ENCODE data around the gene U2AF1L4. TPM values are rescaled to one million over a fixed set of nuclear protein-coding genes. Genes with fewer than 3 reads are reported as not detected.

The U2AF1L4 gene
- total RNA-seq, 1 donor from 2014 or later = 8.7 TPM

DNA sequence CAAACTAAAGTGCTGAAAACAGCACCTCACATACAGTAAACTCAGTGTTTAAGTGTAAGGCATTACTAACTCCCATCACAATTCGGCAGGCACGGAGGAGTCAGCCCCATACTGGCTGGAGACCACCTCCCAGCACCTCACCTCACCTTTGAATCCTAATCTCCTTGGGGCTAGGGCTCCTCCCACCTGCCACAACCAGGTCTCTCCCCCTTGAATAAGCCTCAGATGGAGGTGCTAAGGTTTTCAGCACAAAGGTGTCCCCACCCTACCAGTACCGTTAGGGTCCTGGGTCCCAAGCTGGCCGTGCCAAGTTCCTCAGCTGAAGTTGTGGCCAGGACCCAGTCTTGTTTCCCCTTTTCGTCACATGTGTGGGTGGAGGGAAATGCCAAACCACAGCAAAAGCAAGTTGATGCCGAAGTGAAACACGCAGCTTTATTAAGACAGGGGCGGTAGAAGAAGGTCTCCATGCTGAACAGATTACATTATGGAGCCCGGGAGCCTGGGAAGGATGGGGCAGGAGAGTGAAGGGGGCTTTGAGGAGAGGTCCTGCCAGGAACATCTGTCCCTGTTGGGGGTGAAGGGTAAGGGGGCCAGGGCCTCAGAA, 3.0 kb downstream of the U2AF1L4 start, which contains the start of gene IGFLR1:
TSS of gene IGFLR1 (minus strand) at position 332 of the 604 bp plus-strand sequence. CDS start 1,272 bp downstream, outside the sequence.
- no peak for DNase-seq (ENCODE audit: extremely low read depth, low read depth, low spot score)

DNA sequence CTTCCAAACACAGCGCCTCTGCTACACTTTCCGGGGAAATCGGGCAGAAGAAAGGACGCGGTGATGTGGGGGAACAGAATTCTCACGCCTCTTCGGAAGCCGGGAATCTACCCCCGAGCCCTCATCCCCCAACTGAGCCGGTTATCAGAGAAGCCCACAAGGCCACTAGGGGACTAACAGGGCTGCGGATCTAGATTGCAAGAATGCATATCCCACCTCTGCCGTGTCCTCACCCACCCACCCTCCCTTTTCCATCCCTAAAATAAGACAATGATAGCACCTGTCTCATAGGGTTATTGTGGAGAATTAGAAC, 4.1 kb downstream of the U2AF1L4 start:
- no peak for DNase-seq (ENCODE audit: extremely low read depth, low read depth, low spot score)

DNA sequence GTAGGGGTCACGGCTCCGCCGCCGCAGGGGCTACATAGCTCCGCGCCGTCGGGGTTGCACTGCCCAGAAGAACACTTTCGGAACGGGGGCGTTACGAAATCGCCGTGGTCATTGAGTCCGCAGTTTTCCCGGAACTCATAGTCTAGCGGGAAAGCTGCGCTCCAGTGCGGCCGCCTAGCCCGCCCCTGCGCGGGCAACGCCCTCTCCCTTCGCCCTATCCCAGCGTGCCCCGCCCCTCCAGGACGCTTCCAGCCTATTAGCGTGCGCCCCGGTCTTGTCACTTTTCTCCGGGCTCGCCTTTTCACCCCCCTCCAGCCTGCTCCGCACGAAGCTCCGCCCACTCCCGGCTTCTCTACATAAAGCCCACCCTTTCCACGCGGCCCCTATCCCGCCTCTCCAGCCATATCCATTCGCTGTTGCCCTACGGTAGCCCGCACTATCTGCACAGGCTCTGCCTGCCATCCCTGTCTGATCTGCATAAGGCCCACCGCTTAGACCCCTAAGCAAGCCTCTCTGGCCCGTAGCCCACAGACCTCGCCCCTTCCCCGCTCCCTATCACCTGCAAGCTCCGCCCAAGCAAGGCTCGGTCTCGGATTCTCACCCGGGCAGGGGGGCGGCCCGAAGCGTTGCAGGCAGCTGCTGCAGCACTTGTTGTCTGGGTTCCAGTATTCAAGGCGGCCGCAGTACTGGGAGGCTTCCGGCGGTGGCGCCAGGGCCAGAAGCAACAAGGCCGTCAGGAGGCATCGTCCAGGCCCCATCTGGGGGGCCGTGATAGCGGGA, 4.6 kb downstream of the U2AF1L4 start:
- DNase-seq (ENCODE audit: extremely low read depth, low read depth, low spot score) = no peak

DNA sequence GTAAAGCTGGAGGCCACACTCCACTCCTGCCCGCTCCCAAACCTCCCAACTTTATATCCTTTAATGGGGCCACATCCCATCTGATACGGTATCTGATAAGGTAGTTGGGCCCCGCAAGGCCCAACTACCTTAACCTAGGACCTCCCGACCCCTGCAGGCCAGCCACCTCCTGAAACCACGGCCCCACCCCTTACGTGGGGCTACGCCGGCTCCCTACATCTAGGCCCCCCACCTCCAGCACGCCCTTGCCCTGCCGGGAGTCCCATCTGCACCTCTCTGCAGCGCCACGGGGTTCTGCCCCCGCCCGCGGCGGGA, 5.2 kb downstream of the U2AF1L4 start:
- no peak for DNase-seq (ENCODE audit: extremely low read depth, low read depth, low spot score)

DNA sequence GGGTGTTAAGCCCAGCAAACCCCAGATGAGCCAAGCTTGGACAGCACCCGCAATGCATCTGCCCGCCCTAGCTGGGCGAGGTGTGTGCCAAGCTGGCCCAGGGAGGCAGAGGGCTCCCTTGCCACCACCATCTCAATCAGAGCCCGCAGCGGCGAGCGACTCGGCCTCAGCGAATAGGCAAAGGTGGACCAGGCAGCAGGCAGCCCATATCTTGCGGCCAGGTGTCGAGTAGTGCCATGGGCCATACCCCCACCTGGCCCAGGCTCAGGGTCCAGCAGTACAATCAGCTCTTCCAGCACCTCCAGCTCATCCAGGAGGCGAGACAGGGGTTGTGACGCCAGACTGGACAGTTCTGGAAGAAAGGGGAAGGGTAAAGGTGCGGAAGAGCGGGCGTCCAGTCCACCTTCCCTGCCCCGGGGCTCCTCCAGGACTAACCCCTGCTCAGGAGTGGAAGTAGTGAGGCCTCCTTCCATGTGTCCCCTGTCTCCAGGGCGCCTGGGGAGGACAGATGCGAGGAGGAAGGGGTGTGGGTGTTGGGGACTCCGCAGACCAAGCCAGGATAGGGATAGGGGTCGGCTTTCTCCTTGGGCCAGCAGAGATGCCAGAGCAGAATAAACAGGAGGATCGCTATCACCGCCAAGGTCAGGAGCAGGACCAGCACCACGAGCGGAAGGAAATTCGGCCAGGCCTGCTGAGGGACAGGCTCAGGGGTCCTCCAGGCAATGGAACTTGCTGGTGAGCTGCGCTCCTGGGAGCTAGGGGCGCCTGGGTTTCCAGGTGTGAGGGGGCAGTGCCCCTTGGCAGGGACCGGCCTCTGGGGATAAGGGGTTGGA, 5.7 kb downstream of the U2AF1L4 start:
- DNase-seq (ENCODE audit: extremely low read depth, low read depth, low spot score) = no peak

DNA sequence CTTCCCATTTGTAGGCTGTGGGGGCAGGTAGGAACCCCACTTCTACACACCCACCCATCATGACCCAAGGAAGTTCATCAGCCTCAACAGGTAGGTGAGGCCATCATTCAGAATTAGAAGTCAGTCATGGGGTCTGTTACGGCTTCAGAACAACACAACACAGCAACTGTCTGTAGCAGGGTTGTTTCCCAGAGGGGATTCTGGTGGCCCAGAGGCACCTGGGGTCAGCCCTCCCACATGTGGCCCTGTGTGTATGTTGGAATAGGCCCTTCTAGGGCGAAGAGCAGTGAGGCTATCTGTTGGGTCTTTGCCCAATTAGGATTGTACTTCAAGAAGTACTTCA, 6.4 kb downstream of the U2AF1L4 start:
- no peak for DNase-seq (ENCODE audit: extremely low read depth, low read depth, low spot score)

DNA sequence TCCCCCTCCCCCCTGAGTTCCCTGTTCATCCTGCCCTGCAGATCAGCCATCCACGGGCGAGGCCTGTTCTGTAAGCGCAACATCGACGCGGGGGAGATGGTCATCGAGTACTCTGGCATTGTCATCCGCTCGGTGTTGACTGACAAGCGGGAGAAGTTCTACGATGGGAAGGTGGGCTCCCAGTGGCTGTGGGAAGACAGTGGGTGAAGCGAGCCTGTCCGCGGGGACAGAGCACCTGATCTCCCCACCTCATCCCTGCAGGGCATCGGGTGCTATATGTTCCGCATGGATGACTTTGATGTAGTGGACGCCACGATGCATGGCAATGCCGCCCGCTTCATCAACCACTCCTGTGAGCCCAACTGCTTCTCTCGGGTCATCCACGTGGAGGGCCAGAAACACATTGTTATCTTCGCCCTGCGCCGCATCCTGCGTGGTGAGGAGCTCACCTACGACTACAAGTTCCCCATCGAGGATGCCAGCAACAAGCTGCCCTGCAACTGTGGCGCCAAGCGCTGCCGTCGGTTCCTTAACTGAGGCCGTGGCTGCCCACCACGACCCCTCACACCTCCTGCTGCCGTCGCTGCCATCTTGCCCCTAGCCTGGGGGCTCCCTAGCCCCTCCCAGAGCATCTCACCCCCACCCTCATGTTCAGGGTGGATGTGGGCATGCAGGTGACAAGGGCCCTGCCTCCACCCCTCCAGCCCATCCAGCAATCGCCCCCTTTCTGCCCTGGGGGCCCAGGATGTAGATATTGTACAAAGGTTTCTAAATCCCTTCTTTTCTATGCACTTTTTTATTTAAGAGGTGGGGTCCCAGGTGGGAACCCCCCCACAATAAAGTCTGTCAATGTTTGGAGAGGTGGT, 7.0 kb downstream of the U2AF1L4 start:
- DNase-seq (ENCODE audit: extremely low read depth, low read depth, low spot score) = no peak

DNA sequence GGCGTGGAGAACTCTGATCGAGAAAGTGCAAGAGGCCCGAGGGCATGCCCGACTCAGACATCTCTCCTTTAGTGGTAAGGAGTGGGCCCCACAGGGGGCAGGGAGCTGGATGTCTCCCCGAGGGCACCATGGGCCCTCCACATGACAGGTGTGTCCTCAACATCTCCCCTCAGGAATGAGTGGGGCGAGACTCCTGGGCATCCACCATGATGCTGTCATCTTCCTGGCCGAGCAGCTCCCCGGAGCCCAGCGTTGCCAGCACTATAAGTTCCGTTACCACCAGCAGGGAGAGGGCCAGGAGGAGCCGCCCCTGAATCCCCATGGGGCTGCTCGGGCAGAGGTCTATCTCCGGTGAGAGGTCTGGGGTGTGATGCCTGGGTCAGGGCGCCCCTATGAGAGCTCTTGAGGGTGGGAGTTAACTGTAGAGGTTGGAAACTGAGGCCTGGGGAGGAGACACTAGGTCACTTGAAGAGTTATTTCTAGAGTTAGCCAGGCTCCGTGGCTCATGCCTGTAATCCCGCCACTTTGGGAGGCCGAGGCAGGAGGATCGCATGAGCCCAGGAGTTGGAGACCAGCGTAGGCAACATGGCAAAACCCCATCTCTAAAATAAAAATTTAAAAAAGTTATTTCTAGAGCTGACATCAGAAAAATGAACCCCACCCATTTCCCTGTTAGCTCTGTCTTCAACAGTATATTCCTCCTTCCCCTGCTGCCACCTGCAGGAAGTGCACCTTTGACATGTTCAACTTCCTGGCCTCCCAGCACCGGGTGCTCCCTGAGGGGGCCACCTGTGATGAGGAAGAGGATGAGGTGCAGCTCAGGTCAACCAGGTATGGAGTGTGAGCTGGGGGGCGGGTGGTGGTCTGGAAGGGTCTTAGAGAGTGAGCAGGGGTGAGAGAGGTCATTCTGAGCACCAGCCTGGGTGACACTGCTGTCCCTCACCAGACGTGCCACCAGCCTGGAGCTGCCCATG, 8.0 kb downstream of the U2AF1L4 start:
- DNase-seq (ENCODE audit: extremely low read depth, low read depth, low spot score) = no peak

DNA sequence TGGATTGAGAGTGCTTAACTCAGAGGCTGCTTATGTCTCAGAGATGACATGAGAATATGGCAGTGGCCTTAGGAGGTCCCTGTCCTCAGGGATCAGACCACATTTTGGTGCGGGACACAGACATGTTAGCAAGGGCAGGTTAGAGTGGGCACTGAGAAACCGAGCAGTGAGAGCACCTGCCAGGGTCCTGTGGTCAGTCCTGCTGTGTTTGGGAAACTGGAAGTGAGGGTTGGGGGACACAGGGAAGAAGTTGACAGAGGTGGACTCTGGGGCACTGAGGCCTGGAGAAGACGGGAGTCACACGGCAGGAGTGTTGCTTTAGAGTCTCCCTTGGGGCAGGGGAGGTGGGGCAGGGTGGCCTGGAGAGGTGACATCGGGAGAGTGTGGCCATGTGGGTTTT, 10.3 kb downstream of the U2AF1L4 start:
- no peak for DNase-seq (ENCODE audit: extremely low read depth, low read depth, low spot score)

DNA sequence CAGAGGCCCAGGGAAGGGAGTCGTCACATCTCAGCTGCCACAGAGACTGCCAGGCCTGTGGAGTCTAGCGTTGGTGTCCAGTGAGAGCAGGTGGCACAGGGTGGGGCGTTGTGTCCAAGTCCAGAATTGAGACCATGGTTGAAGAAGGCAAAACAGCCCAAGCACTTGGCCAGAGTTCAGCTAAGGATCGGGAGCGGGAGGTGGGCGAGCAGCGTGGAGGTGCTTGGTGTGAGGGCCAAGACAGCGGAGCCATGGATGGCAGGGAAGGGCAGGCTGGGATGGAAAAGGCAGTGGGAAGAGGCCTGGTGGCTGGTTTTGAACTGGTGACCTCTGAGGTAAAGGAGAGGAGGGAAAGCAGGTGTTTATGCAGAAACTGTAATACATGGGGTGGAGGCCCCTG, 10.9 kb downstream of the U2AF1L4 start:
- DNase-seq (ENCODE audit: extremely low read depth, low read depth, low spot score) = no peak

DNA sequence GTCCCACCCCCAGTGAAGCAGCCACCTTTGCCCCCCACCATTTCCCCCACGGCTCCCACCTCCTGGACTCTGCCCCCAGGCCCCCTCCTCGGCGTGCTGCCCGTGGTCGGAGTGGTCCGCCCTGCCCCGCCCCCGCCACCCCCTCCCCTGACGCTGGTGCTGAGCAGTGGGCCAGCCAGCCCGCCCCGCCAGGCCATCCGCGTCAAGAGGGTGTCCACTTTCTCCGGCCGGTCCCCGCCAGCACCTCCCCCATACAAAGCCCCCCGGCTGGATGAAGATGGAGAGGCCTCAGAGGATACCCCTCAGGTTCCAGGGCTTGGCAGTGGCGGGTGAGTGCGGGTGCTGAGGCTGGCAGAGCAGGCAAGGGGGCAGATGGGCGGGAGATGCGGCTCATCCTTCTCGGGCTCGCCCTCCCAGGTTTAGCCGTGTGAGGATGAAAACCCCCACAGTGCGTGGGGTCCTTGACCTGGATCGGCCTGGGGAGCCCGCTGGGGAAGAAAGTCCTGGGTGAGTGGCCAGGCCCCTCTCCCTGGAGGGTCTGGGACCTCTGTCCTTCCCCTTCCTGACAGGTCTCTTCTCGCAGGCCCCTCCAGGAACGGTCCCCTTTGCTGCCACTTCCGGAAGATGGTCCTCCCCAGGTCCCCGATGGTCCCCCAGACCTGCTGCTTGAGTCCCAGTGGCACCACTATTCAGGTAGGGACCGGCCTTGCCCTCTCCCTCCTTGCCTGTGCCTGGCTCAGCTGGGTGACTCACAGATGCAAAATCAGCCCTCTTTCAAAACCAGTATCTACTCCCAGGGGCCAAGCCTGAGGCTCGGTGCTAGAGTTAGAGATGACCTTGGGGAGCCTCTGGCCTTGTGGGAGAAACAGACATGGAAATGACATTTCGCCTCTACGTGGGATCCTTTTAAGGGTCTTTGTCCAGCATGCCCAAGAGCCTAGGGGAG, 11.8 kb downstream of the U2AF1L4 start:
- no peak for DNase-seq (ENCODE audit: extremely low read depth, low read depth, low spot score)

DNA sequence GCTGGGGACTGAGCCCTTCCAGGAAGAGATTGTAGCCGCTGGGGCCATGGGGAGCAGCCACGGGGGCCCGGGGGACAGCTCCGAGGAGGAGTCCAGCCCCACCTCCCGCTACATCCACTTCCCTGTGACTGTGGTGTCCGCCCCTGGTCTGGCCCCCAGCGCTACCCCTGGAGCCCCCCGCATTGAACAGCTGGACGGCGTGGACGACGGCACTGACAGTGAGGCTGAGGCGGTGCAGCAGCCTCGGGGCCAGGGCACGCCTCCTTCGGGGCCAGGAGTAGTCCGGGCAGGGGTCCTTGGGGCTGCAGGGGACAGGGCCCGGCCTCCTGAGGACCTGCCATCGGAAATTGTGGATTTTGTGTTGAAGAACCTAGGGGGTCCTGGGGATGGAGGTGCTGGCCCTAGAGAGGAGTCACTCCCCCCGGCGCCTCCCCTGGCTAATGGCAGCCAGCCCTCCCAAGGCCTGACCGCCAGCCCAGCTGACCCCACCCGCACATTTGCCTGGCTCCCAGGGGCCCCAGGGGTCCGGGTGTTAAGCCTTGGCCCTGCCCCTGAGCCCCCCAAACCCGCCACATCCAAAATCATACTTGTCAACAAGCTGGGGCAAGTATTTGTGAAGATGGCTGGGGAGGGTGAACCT, 12.6 kb downstream of the U2AF1L4 start:
- no peak for DNase-seq (ENCODE audit: extremely low read depth, low read depth, low spot score)

DNA sequence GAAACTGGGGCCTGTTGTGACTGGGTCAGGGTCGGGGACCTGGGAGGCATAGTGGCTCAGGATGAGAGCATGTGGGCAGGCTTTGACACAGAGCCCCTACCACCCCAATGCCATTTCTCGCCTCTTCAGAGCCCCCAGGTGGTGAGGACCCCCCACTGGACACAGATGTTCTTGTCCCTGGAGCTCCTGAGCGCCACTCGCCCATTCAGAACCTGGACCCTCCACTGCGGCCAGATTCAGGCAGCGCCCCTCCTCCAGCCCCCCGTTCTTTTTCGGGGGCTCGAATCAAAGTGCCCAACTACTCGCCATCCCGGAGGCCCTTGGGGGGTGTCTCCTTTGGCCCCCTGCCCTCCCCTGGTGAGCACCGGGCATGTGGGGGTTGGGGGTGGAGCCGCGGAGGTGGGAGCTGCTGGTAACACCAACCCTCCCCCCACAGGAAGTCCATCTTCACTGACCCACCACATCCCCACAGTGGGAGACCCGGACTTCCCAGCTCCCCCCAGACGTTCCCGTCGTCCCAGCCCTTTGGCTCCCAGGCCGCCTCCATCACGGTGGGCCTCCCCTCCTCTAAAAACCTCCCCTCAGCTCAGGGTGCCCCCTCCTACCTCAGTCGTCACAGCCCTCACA, 13.3 kb downstream of the U2AF1L4 start:
- DNase-seq (ENCODE audit: extremely low read depth, low read depth, low spot score) = no peak

DNA sequence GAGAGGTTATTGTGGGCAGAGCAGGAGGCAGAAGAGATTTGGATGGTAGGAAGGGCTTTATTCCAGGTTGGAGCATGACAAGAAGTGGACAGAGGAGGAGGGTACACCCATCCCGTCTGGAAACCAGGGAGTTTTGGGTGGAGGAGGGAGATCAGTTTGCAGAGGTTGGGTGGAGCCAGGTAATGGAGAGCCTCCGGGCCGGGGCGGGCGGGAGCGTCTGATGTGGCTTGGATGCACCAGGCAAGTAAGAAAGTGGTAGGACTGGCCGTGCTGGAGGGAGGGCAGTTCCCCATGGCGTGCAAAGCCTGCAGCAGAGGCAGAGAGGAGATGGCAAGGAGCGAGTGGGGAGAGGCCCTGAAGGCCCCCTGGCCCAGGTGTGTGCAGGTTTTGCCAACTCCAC, 13.9 kb downstream of the U2AF1L4 start:
- DNase-seq (ENCODE audit: extremely low read depth, low read depth, low spot score) = no peak

DNA sequence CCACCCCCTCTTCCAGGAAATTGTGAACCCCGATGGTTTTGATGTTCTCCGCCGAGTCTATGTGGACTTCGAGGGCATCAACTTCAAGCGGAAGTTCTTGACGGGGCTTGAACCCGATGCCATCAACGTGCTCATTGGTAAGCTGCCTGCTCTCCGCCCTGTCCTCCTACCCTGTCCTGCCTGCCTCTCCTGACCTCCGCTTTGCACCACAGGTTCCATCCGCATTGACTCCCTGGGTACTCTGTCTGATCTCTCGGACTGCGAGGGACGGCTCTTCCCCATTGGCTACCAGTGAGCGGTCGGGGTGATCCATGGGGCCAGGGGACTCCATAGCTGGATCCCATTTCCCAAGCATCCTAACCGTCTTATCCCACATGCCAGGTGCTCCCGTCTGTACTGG, 14.9 kb downstream of the U2AF1L4 start:
- DNase-seq (ENCODE audit: extremely low read depth, low read depth, low spot score) = no peak

DNA sequence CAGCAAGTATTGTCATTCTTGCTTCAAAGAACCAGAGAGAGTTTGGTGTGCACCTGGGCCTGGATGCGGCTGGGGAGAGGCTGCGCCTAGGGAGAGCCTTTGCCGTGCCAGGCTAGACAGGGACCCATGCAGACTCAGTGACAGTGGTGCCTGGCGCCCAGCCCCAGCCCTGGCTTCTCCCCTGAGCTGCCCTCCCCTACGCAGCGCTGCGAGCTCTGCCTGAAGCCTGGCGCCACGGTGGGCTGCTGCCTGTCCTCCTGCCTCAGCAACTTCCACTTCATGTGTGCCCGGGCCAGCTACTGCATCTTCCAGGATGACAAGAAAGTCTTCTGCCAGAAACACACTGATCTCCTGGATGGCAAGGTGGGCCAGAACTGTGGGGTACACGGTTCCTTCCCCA, 15.5 kb downstream of the U2AF1L4 start:
- DNase-seq (ENCODE audit: extremely low read depth, low read depth, low spot score) = no peak

DNA sequence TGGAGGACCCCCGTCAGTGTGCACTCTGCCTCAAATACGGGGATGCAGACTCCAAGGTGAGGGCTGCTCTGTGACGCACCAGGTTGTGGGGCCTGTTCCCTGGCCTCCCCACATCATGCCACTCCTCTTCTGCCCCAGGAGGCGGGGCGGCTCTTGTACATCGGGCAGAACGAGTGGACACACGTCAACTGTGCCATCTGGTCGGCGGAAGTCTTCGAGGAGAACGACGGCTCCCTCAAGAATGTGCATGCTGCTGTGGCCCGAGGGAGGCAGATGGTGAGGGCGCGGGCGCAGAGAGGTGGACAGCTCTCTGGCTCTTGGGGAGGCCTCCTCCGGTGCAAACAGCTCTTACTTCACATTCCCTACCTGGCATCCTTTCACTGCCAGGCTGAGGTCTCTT, 16.2 kb downstream of the U2AF1L4 start:
- no peak for DNase-seq (ENCODE audit: extremely low read depth, low read depth, low spot score)

Measured in glomerular endothelial cell (primary cell).